ENCODE measurements around the gene CENPO. TPM values are rescaled to one million over a fixed set of nuclear protein-coding genes. Genes with fewer than 3 reads are reported as not detected.

CENPO gene
- total RNA-seq, 1 donor from 2014 or later = 10.6 TPM

DNA sequence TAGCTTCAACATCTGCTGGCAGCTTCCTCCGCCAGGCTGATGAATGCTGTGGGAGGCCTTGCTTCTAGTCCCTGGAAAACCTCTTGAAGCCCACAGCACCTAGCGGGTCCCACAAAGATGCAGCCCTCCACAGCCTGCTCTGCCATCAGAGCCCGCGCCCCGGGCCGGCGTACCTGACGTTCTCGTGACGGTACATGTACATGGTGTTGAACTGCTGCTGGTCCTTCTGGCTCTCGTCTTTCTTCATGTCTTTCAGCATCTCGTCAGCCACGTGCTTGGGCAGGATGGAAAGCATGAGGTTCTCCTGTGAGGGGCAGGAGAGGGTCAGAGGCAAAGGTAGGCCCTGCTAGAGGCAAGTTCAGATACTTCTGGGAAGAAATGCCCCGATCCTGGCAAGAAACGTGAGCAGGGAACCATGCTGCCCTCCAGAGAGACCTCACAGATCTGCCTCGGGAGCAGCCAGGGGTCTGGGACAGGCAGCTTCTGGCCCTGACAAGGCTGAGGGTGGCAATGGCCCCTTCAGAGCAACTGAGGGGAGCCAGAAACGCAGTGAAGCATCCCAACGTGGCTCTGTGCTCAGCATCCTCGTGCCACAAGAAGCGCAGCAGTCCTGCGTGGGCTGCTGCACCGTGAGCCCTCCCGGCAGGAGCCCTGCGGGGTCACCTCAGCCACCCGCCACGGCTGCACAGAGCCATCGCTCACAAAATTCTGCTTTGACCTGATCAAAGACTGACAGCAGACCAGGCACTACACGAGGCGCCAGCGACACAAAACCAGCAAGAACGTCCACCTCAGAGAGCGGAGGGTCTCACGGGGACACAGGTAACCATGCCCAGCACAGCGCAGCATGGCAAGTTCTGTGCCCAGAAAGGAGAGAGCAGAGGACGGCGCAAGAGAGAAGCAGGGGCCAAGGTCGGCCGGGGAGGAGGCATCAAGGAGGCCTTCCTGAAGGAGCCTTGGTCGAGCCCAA, 49.1 kb downstream of the CENPO start:
- TF ChIP-seq, protein P1, sequence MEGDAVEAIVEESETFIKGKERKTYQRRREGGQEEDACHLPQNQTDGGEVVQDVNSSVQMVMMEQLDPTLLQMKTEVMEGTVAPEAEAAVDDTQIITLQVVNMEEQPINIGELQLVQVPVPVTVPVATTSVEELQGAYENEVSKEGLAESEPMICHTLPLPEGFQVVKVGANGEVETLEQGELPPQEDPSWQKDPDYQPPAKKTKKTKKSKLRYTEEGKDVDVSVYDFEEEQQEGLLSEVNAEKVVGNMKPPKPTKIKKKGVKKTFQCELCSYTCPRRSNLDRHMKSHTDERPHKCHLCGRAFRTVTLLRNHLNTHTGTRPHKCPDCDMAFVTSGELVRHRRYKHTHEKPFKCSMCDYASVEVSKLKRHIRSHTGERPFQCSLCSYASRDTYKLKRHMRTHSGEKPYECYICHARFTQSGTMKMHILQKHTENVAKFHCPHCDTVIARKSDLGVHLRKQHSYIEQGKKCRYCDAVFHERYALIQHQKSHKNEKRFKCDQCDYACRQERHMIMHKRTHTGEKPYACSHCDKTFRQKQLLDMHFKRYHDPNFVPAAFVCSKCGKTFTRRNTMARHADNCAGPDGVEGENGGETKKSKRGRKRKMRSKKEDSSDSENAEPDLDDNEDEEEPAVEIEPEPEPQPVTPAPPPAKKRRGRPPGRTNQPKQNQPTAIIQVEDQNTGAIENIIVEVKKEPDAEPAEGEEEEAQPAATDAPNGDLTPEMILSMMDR (IDR thresholded peaks at IDR 0.05) = no peak
- Mint-ChIP-seq H3K4me1 (ENCODE audit: low read depth) (no peaks in the 10 kb centered on the region), H3K27me3 (ENCODE audit: low read depth) (no peaks in the 10 kb centered on the region), H3K9me3 (ENCODE audit: low read depth) (no peaks in the 10 kb centered on the region), H3K36me3 (ENCODE audit: low read depth) (peaks cover 10% of the 10 kb centered on the region), H3K4me3 (ENCODE audit: unreplicated experiment) (no peak overlapping the region), H3K27ac (ENCODE audit: unreplicated experiment) (no peak overlapping the region)
- DNase-seq (ENCODE audit: low spot score) = peak; percentile 74

DNA sequence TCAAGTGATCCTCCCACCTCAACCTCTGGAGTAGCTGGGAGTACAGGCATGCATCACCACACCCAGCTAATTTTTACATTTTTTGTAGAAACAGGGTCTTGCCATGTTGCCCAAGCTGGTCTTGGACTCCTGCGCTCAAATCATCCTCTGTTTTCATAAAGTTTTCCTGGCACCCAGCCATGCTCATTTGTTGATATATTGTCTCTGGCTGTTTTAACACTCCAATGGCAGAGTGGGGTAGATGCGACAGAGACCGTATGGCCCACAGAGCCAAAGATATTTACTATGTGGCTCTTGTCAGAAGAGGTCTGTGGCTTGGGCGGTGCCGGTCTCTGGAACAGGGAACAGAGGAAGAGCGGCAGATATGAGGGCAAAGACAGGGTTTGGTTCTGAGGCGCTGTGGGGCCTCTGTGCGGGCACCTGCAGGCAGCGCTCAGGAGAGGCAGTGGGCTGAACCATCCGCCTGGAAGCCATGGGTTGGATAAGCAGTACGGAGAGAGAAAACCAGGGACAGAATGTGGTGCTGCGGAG, 50.2 kb downstream of the CENPO start:
- no peak overlapping the region for H3K27ac Mint-ChIP-seq (ENCODE audit: unreplicated experiment)

DNA sequence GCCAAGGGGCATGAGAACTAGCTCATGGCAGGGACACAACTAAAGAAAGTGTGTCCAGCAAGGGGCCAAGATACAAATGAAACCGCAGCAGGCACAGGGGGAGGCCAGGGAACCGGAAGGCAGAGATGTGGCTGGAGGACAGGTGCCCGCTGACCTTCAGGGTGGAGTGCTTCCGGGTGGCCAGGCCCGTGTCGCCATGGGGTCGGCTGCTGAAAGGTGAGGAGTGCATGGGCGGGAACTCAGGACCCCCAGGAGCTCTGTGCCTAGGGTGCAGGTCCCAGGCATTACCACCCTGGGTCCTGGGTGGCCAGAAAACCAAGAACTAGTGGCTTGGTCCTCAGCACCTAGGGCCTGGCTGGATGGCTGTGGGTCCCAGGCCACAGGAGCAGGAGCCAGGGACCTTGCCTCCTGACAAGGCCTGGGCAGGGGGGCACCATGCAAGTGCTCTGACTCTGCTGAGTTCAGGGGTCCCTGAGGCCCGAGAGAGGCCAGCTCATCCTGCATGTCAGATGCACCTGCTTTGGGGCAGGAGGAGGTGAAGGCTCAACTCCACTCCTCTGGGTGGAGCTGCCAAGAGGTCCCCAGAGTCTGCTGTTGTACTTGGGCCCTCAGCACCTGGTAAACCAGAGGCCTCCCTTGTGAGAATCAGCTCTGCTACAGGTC, 50.9 kb downstream of the CENPO start:
- H3K9me3 Mint-ChIP-seq (ENCODE audit: low read depth) = no peaks in the 10 kb centered on the region
- peak; percentile 82 for DNase-seq (ENCODE audit: low spot score)
- TF ChIP-seq, protein P1 (IDR thresholded peaks at IDR 0.05) = no peak
- H3K4me1 Mint-ChIP-seq (ENCODE audit: low read depth) = no peaks in the 10 kb centered on the region
- H3K36me3 Mint-ChIP-seq (ENCODE audit: low read depth) = peaks cover 10% of the 10 kb centered on the region
- H3K27ac Mint-ChIP-seq (ENCODE audit: unreplicated experiment) = no peak overlapping the region
- H3K4me3 Mint-ChIP-seq (ENCODE audit: unreplicated experiment) = no peak overlapping the region
- H3K27me3 Mint-ChIP-seq (ENCODE audit: low read depth) = no peaks in the 10 kb centered on the region

More for the DNA sequence above, 50.2 kb downstream of the CENPO start:
- H3K27me3 Mint-ChIP-seq (ENCODE audit: low read depth) = no peaks in the 10 kb centered on the region
- TF ChIP-seq, protein P1 (IDR thresholded peaks at IDR 0.05) = no peak
- no peak for DNase-seq (ENCODE audit: low spot score)
- H3K4me1 Mint-ChIP-seq (ENCODE audit: low read depth) = no peaks in the 10 kb centered on the region
- H3K9me3 Mint-ChIP-seq (ENCODE audit: low read depth) = no peaks in the 10 kb centered on the region
- peaks cover 10% of the 10 kb centered on the region for H3K36me3 Mint-ChIP-seq (ENCODE audit: low read depth)
- no peak overlapping the region for H3K4me3 Mint-ChIP-seq (ENCODE audit: unreplicated experiment)

DNA sequence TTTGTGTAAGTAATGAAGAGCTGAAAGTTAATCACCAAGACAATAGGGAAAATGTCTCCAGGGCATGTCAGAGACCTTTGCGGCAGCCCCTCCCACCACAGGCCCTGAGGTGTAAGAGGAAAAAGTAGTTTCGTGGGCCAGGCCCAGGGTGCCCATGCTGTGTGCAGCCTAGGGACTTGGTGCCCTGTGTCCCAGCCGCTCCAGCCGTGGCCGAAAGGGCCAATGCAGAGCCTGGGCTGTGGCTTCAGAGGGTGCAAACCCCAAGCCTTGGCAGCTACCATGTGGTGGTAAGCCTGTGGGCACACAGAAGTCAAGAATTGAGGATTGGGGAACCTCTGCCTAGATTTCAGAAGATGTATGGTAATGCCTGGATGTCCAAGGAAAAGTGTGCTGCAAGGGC, 52.5 kb downstream of the CENPO start:
- DNase-seq (ENCODE audit: low spot score) = peak; percentile 68
- Mint-ChIP-seq H3K36me3 (ENCODE audit: low read depth) (peaks cover 10% of the 10 kb centered on the region), H3K9me3 (ENCODE audit: low read depth) (no peaks in the 10 kb centered on the region), H3K4me1 (ENCODE audit: low read depth) (peaks cover 2% of the 10 kb centered on the region), H3K27me3 (ENCODE audit: low read depth) (no peaks in the 10 kb centered on the region), H3K4me3 (ENCODE audit: unreplicated experiment) (no peak overlapping the region), H3K27ac (ENCODE audit: unreplicated experiment) (no peak overlapping the region)
- TF ChIP-seq, protein P1 (IDR thresholded peaks at IDR 0.05) = no peak

DNA sequence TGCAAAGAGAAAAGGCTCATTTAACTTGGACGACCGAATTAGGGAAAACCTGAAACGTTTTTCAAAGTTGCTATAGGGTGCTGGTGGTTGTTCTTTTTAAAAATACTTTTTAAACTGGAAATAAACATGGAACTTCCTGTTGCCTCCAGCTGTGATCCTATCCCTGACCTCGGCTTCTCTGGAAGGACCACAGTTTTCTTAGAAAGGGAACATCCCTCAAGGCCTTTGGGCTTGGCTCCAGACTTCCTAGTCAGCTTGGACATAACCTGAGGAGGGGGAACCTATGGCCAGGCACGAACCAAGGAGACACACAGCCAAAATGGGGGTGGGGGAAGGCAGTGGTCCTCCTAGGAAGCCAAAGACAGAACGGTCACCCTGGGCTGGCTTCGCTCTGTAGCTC, 57.7 kb downstream of the CENPO start:
- H3K27me3 Mint-ChIP-seq (ENCODE audit: low read depth) = no peaks in the 10 kb centered on the region
- peak; percentile 28 for DNase-seq (ENCODE audit: low spot score)
- no peaks in the 10 kb centered on the region for H3K36me3 Mint-ChIP-seq (ENCODE audit: low read depth)
- peaks cover 32% of the 10 kb centered on the region for H3K4me1 Mint-ChIP-seq (ENCODE audit: low read depth)
- no peak overlapping the region for H3K27ac Mint-ChIP-seq (ENCODE audit: unreplicated experiment)
- H3K9me3 Mint-ChIP-seq (ENCODE audit: low read depth) = no peaks in the 10 kb centered on the region
- TF ChIP-seq, protein P1 (IDR thresholded peaks at IDR 0.05) = no peak
- no peak overlapping the region for H3K4me3 Mint-ChIP-seq (ENCODE audit: unreplicated experiment)
